ENCODE measurements around the gene SLC35F3. TPM values are rescaled to one million over a fixed set of nuclear protein-coding genes. Genes with fewer than 3 reads are reported as not detected.

SLC35F3 gene
- total RNA-seq, 1 donor, result not detected

- H3K27me3 ChIP-seq (ENCODE audit: insufficient read depth, low read length), result no peaks in the 10 kb centered on the region
- no peak overlapping the region for H2AFZ ChIP-seq (ENCODE audit: low read length)
- no peak overlapping the region for H3K4me3 ChIP-seq (ENCODE audit: insufficient read depth, low read length)
- H3K4me1 ChIP-seq (ENCODE audit: insufficient read depth, low read length), result no peaks in the 10 kb centered on the region
- H3K79me2 ChIP-seq (ENCODE audit: insufficient read depth, low read length), result no peaks in the 10 kb centered on the region
- H3K4me2 ChIP-seq (ENCODE audit: insufficient read depth, low read length), result no peak overlapping the region
- no peaks in the 10 kb centered on the region for H4K20me1 ChIP-seq (ENCODE audit: insufficient read depth, low read length)
- TF ChIP-seq CTCF (IDR thresholded peaks at IDR 0.05; ENCODE audit: extremely low read depth, low read depth, low read length), result no peak
- no peaks in the 10 kb centered on the region for H3K36me3 ChIP-seq (ENCODE audit: insufficient read depth, low read length)
- no peak overlapping the region for H3K27ac ChIP-seq (ENCODE audit: low read depth, low read length)
- no peaks in the 10 kb centered on the region for H3K9me3 ChIP-seq (ENCODE audit: low read depth, low read length)
- DNase-seq (ENCODE audit: insufficient read length, low spot score, missing footprints), result no peak
Observed at GRCh38 chr1:234272656-234273312, 368.3 kb downstream of the SLC35F3 start.

DNA sequence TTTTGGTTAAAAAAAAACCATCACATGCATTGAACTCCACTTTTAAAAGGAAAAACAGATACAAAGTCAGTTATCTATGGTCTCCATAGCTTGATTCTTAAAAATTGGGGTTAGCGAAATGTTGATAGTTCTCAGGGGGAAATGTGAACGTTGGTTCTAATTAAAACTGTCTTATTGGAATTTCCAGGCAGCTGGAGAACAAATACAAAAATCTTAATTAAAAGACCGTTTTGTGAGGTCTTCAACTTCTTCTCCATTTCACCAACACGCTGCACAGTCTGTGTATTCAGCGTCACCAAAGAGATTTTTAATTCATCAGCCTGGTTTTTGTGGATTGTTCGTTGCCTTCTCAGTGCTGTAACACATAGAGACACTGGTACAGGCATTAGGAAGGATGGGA, 369.5 kb downstream of the SLC35F3 start:
- H3K9me3 ChIP-seq (ENCODE audit: low read depth, low read length), result no peaks in the 10 kb centered on the region
- no peak overlapping the region for H3K4me2 ChIP-seq (ENCODE audit: insufficient read depth, low read length)
- H3K4me1 ChIP-seq (ENCODE audit: insufficient read depth, low read length), result no peaks in the 10 kb centered on the region
- H2AFZ ChIP-seq (ENCODE audit: low read length), result no peak overlapping the region
- H3K27me3 ChIP-seq (ENCODE audit: insufficient read depth, low read length), result no peaks in the 10 kb centered on the region
- H3K4me3 ChIP-seq (ENCODE audit: insufficient read depth, low read length), result no peak overlapping the region
- no peaks in the 10 kb centered on the region for H3K79me2 ChIP-seq (ENCODE audit: insufficient read depth, low read length)
- DNase-seq (ENCODE audit: insufficient read length, low spot score, missing footprints), result no peak
- TF ChIP-seq CTCF (IDR thresholded peaks at IDR 0.05; ENCODE audit: extremely low read depth, low read depth, low read length), result no peak
- H4K20me1 ChIP-seq (ENCODE audit: insufficient read depth, low read length), result no peaks in the 10 kb centered on the region
- no peak overlapping the region for H3K27ac ChIP-seq (ENCODE audit: low read depth, low read length)
- no peaks in the 10 kb centered on the region for H3K36me3 ChIP-seq (ENCODE audit: insufficient read depth, low read length)

DNA sequence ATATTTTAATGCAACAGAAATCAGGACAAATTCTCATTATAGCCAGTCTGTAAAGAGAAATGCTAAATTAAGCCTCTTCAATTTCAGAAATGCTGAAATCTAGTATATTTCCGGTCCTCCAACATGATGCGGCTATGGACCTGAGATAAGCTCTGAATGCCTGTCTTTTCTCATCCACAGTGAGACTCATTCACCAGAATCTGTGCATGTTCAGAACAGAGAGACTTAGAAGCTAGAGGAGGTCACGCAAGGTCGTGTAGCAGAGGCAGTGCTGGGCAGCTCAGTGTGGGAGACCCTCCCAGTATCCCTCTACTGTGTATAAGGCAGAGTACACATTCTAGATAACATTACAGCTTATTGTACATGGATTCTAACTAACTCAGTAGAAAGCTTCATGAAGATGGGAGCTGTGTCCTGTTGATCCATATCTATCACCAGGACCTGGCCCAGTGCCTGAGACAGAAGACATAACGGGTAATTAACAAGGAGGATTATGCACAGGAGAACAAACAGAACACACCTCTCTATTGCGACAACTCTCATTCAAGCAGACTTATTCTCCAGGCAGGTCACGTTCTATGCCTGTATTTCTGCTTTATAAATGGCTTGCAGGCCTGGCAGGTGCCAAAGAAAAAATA, 371.8 kb downstream of the SLC35F3 start:
- H3K27ac ChIP-seq (ENCODE audit: low read depth, low read length), result no peak overlapping the region
- no peak for TF ChIP-seq CTCF (IDR thresholded peaks at IDR 0.05; ENCODE audit: extremely low read depth, low read depth, low read length)

DNA sequence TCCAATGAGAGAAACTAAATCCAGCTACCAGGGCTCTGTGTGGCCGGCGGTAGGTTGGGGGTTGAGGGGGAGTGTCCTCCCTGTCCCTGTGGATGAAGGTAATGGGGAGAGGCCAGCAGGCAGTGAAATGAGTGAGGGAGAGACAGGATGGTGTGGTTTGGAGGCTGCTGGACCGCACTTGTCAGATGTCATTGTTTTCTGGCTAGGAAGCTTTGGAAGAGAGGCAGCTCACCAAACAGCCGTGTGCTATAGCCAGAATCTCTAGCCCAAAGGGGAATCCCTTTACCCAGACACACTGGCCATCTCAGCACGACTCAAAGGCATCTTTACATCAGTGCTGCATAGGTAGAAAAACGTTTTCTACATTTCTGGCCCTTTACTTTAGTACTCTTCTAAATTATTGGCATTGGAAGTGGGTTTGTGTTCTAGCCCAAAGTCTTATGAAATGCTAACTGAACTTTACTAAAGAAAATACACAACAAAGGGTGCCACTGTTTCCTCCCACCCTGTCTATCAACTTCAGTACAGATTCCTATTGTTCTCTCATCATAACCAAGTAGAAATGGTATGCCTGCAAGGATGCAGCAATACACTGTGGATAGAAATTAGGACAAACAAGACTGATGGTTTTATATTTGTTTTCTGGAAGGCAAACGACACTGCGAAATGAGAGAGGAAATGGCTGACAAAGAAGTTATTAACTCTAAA, 372.8 kb downstream of the SLC35F3 start:
- DNase-seq (ENCODE audit: insufficient read length, low spot score, missing footprints), result no peak
- no peaks in the 10 kb centered on the region for H3K36me3 ChIP-seq (ENCODE audit: insufficient read depth, low read length)
- no peak overlapping the region for H3K4me3 ChIP-seq (ENCODE audit: insufficient read depth, low read length)
- H3K27me3 ChIP-seq (ENCODE audit: insufficient read depth, low read length), result no peaks in the 10 kb centered on the region
- no peaks in the 10 kb centered on the region for H3K4me1 ChIP-seq (ENCODE audit: insufficient read depth, low read length)
- no peak overlapping the region for H3K27ac ChIP-seq (ENCODE audit: low read depth, low read length)
- H3K79me2 ChIP-seq (ENCODE audit: insufficient read depth, low read length), result no peaks in the 10 kb centered on the region
- no peak overlapping the region for H2AFZ ChIP-seq (ENCODE audit: low read length)
- TF ChIP-seq CTCF (IDR thresholded peaks at IDR 0.05; ENCODE audit: extremely low read depth, low read depth, low read length), result no peak
- H4K20me1 ChIP-seq (ENCODE audit: insufficient read depth, low read length), result no peaks in the 10 kb centered on the region
- no peaks in the 10 kb centered on the region for H3K9me3 ChIP-seq (ENCODE audit: low read depth, low read length)
- no peak overlapping the region for H3K4me2 ChIP-seq (ENCODE audit: insufficient read depth, low read length)

More for the DNA sequence above, 371.8 kb downstream of the SLC35F3 start:
- no peaks in the 10 kb centered on the region for H4K20me1 ChIP-seq (ENCODE audit: insufficient read depth, low read length)
- no peak overlapping the region for H3K4me2 ChIP-seq (ENCODE audit: insufficient read depth, low read length)
- H3K36me3 ChIP-seq (ENCODE audit: insufficient read depth, low read length), result no peaks in the 10 kb centered on the region
- H3K27me3 ChIP-seq (ENCODE audit: insufficient read depth, low read length), result no peaks in the 10 kb centered on the region
- H3K9me3 ChIP-seq (ENCODE audit: low read depth, low read length), result no peaks in the 10 kb centered on the region
- no peak for DNase-seq (ENCODE audit: insufficient read length, low spot score, missing footprints)
- no peak overlapping the region for H2AFZ ChIP-seq (ENCODE audit: low read length)
- H3K79me2 ChIP-seq (ENCODE audit: insufficient read depth, low read length), result no peaks in the 10 kb centered on the region
- H3K4me1 ChIP-seq (ENCODE audit: insufficient read depth, low read length), result no peaks in the 10 kb centered on the region
- H3K4me3 ChIP-seq (ENCODE audit: insufficient read depth, low read length), result no peak overlapping the region
